Karpas-422 (cell line): ENCODE measurements around the gene CEP95. TPM values are rescaled to one million over a fixed set of nuclear protein-coding genes. Genes with fewer than 3 reads are reported as not detected.
"Not testable (repeated sequence)": the region's sequence is repeated elsewhere in the genome, so short reads cannot be mapped to it uniquely, and the experiment has no call there.

Source experiments
- DNase-seq: peaks from one replicate; pipeline ENCODE4 v3.0.0-alpha.2; 2015
- H2AFZ ChIP-seq: fragments of 200-600 bp; sonication (generic); 2 replicates; pipeline ENCODE4 v1.6.1; 2014; ENCODE audit warnings: antibody characterized with exemption, low read length, mixed read lengths
- H3K27ac ChIP-seq: fragments of 200-600 bp; sonication (generic); 2 replicates; pipeline ENCODE4 v1.5.1; 2014; ENCODE audit warnings: mild to moderate bottlenecking, low read length, moderate library complexity
- H3K27me3 ChIP-seq: fragments of 200-600 bp; sonication (generic); 2 replicates; pipeline ENCODE4 v1.6.1; 2014; ENCODE audit warnings: low read length, mixed read lengths
- H3K36me3 ChIP-seq: fragments of 200-600 bp; sonication (generic); 2 replicates; pipeline ENCODE4 v1.6.1; 2014; ENCODE audit warnings: low read length, mixed read lengths; ENCODE audit not compliant: insufficient read depth
- H3K4me1 ChIP-seq: fragments of 200-600 bp; sonication (generic); 2 replicates; pipeline ENCODE4 v1.6.1; 2014; ENCODE audit warnings: mild to moderate bottlenecking, low read length, mixed read lengths
- H3K4me2 ChIP-seq: fragments of 200-600 bp; sonication (generic); 2 replicates; pipeline ENCODE4 v1.6.1; 2014; ENCODE audit warnings: low read length, low read depth, mild to moderate bottlenecking; ENCODE audit not compliant: poor library complexity, severe bottlenecking
- H3K4me3 ChIP-seq: fragments of 200-600 bp; sonication (generic); 2 replicates; pipeline ENCODE4 v1.5.1; 2014; ENCODE audit warnings: mild to moderate bottlenecking, antibody characterized with exemption, low read length, mixed read lengths
- H3K79me2 ChIP-seq: fragments of 200-600 bp; sonication (generic); 2 replicates; pipeline ENCODE4 v1.6.1; 2014; ENCODE audit warnings: mild to moderate bottlenecking, low read length, mixed read lengths
- H3K9ac ChIP-seq: fragments of 200-600 bp; sonication (generic); 2 replicates; pipeline ENCODE4 v1.6.0; 2014; ENCODE audit warnings: low read length
- H3K9me2 ChIP-seq: fragments of 200-600 bp; sonication (generic), shearing (Covaris generic); replicated peaks from 2 replicates; pipeline ENCODE4 v1.6.0; 2014; ENCODE audit warnings: mild to moderate bottlenecking, low read length, moderate library complexity; ENCODE audit not compliant: insufficient read depth
- H3K9me3 ChIP-seq: fragments of 300-700, 200-600 bp; sonication (generic); 2 replicates; pipeline ENCODE4 v1.6.1; 2014; ENCODE audit warnings: low read length, mixed read lengths
- H4K20me1 ChIP-seq: fragments of 200-600 bp; sonication (generic); 2 replicates; pipeline ENCODE4 v1.6.1; 2014; ENCODE audit warnings: mild to moderate bottlenecking, antibody characterized with exemption, low read length, low read depth; ENCODE audit not compliant: insufficient read depth
- total RNA-seq: library from RNA; depleted of rRNA; stranded (reverse); fragments of >200 nt; shearing (Covaris generic); gene quantifications from 2 replicates; pipeline ENCODE4 v1.2.3, GENCODE V29; 2014; ENCODE audit warnings: low replicate concordance

Gene CEP95
- total RNA-seq, 1 experiment from 2014 or later = 62.1 TPM

DNA sequence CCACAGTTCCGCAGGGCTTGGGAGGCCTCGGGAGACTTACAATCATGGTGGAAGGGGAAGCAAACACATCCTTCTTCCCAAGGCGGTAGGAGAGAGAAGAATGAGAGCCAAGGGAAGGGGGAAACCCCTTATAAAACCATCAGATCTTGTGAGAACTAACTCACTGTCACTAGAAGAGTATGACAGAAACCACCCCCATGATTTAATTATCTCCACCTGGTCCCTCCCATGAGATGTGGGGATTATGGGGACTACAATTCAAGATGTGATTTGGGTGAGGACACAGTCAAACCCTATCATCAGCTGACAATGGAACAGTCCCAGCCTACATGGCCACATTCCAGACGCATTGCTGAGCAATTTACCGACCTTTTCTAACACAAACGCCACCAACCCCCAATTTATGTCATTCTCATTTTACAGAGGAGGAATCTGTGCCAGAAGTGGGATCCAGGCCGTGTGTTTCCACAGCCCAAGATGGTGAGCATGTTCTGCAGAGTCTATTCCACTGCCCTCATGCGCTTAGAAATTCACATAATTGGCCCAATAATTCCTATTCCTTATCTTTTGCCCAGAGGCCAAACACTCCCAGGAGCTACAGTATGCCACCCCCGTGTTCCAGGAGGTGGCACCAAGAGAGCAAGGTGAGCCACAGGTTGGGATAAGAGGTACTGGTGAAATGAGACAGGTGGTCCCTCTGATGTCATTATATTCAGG lies 40.6 kb upstream of the CEP95 start:
- no peak for DNase-seq
- no peaks in the 10 kb centered on the region for H3K4me1 ChIP-seq
- no peak overlapping the region for H3K9ac ChIP-seq
- H3K4me3 ChIP-seq = no peak overlapping the region
- no peaks in the 10 kb centered on the region for H3K9me2 ChIP-seq
- no peaks in the 10 kb centered on the region for H3K27me3 ChIP-seq
- no peak overlapping the region for H2AFZ ChIP-seq
- no peaks in the 10 kb centered on the region for H3K9me3 ChIP-seq
- no peak overlapping the region for H3K4me2 ChIP-seq
- no peaks in the 10 kb centered on the region for H3K79me2 ChIP-seq
- H3K36me3 ChIP-seq = peaks cover 34% of the 10 kb centered on the region; the same call in 1 of the 2 replicates
- H4K20me1 ChIP-seq = no peaks in the 10 kb centered on the region
- H3K27ac ChIP-seq = no peak overlapping the region

DNA sequence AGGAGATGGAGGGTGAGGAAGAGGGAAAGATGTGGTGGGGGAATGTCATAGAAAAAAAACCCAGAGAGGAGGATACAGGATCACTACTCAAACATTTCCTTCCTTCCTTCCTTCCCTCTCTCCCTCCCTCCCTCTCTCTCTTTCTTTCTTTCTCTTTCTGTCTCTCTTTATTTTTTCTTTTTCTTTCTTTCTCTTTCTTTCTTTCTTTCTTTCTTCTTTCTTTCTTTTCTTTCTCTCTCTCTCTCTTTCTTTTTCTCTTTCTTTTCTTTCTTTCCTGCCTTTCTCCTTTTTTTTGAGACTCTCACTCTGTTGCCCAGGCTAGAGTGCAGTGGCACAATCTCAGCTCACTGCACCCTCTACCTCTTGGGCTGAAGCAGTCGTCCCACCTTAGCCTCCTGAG lies 39.9 kb upstream of the CEP95 start:
- not testable (repeated sequence) for H3K9me3 ChIP-seq, H3K79me2 ChIP-seq, H3K4me1 ChIP-seq, H2AFZ ChIP-seq, H3K27me3 ChIP-seq, H3K4me2 ChIP-seq, H4K20me1 ChIP-seq, H3K9ac ChIP-seq, H3K27ac ChIP-seq, H3K4me3 ChIP-seq, DNase-seq, H3K9me2 ChIP-seq
- H3K36me3 ChIP-seq = peaks cover 37% of the 10 kb centered on the region

DNA sequence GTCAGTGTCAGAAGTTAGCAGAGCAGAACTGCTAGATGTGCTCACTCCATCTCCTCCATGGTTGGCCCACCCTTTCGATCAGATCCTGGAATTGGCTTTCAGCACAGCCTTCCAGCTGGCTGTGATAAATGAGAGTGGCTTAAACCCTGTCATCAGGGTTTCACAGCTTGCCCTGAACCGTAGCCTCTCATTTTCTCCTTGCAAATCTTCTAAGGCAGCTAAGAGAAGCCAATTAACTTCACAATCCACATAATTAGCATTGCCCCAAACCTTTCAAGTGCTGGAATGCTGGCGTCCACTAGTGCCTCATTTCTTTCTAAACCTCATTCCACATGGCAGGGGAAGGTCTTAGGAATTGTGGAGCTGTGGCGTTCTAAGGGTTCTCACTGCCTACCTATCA lies 36.2 kb upstream of the CEP95 start:
- no peak overlapping the region for H3K9ac ChIP-seq
- no peaks in the 10 kb centered on the region for H3K9me3 ChIP-seq
- H3K4me1 ChIP-seq = no peaks in the 10 kb centered on the region
- no peak for DNase-seq
- H3K9me2 ChIP-seq = no peaks in the 10 kb centered on the region
- peaks cover 27% of the 10 kb centered on the region for H3K36me3 ChIP-seq
- no peak overlapping the region for H2AFZ ChIP-seq
- H3K4me3 ChIP-seq = no peak overlapping the region
- H3K4me2 ChIP-seq = no peak overlapping the region
- no peaks in the 10 kb centered on the region for H4K20me1 ChIP-seq
- H3K27me3 ChIP-seq = no peaks in the 10 kb centered on the region
- no peaks in the 10 kb centered on the region for H3K79me2 ChIP-seq
- H3K27ac ChIP-seq = no peak overlapping the region

DNA sequence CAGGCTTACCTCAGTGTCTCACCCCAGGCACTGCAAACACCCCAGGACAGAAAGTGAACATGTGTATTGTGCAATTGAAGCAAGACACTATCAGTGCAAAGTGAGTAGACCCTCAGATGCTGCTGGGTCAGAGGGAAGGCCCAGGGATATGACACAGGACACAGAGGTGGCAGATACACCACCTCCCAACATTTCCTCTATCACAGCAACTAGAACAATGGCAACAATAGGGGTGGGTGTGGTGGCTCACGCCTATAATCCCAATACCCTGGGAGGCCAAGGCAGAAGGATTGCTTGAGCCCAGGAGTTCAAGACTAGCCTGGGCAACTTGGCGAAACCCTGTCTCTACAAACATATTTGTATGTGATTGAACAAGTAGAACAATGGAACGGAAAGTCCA lies 35.3 kb upstream of the CEP95 start:
- Histone ChIP-seq H3K9ac (no peak overlapping the region), H3K4me3 (no peak overlapping the region), H3K4me2 (no peak overlapping the region), H3K36me3 (peaks cover 20% of the 10 kb centered on the region), H3K9me3 (no peaks in the 10 kb centered on the region), H3K9me2 (no peaks in the 10 kb centered on the region), H2AFZ (no peak overlapping the region), H3K27me3 (no peaks in the 10 kb centered on the region), H4K20me1 (no peaks in the 10 kb centered on the region), H3K79me2 (no peaks in the 10 kb centered on the region), H3K27ac (no peak overlapping the region), H3K4me1 (no peaks in the 10 kb centered on the region)
- no peak for DNase-seq

DNA sequence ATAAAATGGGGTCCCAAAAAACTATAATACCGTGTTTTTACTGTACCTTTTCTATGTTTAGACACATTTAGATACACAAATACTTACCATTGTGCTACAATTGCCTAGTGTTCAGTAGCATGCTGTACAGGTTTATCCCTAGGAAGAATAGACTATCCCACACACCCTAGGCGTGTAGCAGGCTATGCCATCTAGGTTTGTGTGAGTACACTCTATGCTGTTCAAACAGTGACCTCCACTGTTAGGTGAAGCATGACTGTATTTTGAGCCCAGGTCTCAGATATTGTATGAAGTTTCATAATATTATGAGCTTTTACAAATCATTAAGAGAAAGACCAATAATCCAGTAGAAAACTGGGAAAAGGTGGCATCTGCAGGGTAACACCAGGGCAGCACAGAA lies 34.2 kb upstream of the CEP95 start:
- Histone ChIP-seq H3K27me3 (no peaks in the 10 kb centered on the region), H3K9me3 (no peaks in the 10 kb centered on the region), H3K79me2 (no peaks in the 10 kb centered on the region), H2AFZ (no peak overlapping the region), H3K27ac (no peak overlapping the region), H3K36me3 (peaks cover 20% of the 10 kb centered on the region), H4K20me1 (no peaks in the 10 kb centered on the region), H3K9ac (no peak overlapping the region), H3K4me1 (no peaks in the 10 kb centered on the region), H3K4me2 (no peak overlapping the region), H3K4me3 (no peak overlapping the region), H3K9me2 (no peaks in the 10 kb centered on the region)
- no peak for DNase-seq

DNA sequence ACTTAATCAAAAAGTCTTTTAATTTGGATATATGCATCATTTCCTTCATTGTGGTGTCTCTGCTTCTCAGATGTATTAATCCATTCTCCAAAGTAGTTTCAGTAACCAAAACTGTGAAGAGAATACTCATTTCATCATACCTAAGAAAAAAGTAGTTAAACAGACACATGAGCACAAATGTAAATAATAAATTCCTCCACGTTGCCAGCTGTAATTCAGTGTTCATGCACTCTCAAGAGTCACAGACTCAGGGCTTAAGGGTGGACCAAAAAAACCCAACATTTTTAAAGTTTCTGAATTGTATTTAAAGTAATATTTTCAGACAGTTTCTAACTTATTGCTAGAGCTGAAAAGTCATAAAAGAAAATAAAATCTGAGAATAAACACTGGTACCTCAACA lies 28.9 kb upstream of the CEP95 start:
- Histone ChIP-seq H3K4me1 (no peaks in the 10 kb centered on the region), H3K4me3 (no peak overlapping the region), H4K20me1 (no peaks in the 10 kb centered on the region), H3K79me2 (no peaks in the 10 kb centered on the region), H3K36me3 (peaks cover 19% of the 10 kb centered on the region; the same call in 1 of the 2 replicates), H3K9me3 (no peaks in the 10 kb centered on the region), H3K9ac (no peak overlapping the region), H3K27me3 (no peaks in the 10 kb centered on the region), H2AFZ (no peak overlapping the region), H3K4me2 (no peak overlapping the region), H3K27ac (no peak overlapping the region), H3K9me2 (no peaks in the 10 kb centered on the region)
- DNase-seq = no peak

DNA sequence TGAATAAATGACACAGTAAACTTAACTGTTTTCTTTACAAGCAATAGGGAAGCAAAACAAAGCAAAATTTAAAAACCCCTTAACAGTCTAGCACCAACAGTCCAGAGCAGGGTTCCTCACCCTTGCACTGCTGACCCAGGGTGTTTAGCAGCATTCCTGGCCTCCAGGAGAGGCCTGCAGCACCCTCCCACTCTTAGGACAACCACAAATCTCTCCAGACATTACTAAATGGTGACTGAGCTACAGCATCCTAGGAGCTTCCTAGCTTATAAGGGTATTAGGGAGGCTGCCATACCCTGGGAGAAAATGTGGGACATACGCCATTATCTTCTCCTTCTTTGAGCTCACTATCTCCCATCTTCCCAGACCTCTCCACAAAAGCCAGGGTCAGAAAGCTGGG lies 25.8 kb upstream of the CEP95 start:
- Histone ChIP-seq H2AFZ (no peak overlapping the region), H3K27me3 (no peaks in the 10 kb centered on the region), H3K9me2 (no peaks in the 10 kb centered on the region), H3K9me3 (no peaks in the 10 kb centered on the region), H3K36me3 (peaks cover 40% of the 10 kb centered on the region), H3K4me3 (no peak overlapping the region), H3K4me1 (no peaks in the 10 kb centered on the region), H3K9ac (no peak overlapping the region), H4K20me1 (no peaks in the 10 kb centered on the region), H3K4me2 (no peak overlapping the region), H3K79me2 (no peaks in the 10 kb centered on the region), H3K27ac (no peak overlapping the region)
- DNase-seq = no peak

DNA sequence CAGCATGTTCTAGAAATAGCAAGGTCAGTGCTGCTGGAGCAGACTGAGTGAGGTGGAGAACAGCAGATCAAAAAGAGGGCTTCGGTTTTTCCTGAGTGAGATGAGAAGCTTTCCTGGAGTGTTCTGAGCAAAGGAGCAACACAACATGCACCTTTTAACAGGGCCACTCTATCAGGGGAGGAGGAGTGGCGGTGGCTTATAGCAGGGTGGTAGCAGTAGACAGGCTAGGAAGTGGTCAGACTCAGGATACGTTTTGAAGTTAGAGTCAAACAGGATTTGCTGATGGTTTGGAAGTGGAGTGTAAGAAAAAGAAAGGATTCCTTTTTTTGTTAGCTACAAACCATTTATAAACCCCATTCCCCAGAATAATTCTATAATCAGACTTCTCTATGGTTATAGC lies 22.4 kb upstream of the CEP95 start:
- H3K27ac ChIP-seq = no peak overlapping the region
- no peak for DNase-seq
- H3K4me2 ChIP-seq = no peak overlapping the region
- H3K9me2 ChIP-seq = no peaks in the 10 kb centered on the region
- H3K9me3 ChIP-seq = no peaks in the 10 kb centered on the region
- no peaks in the 10 kb centered on the region for H4K20me1 ChIP-seq
- H3K4me1 ChIP-seq = no peaks in the 10 kb centered on the region
- H3K36me3 ChIP-seq = peaks cover 43% of the 10 kb centered on the region
- H3K27me3 ChIP-seq = no peaks in the 10 kb centered on the region
- H2AFZ ChIP-seq = no peak overlapping the region
- no peaks in the 10 kb centered on the region for H3K79me2 ChIP-seq
- H3K9ac ChIP-seq = no peak overlapping the region
- no peak overlapping the region for H3K4me3 ChIP-seq
